Endothelial cell of umbilical vein (primary cell): Measurements from ENCODE around the gene FBXW11. TPM values are rescaled to one million over a fixed set of nuclear protein-coding genes. Genes with fewer than 3 reads are reported as not detected.

Experiments used
- BruUV-seq: library from RNA; stranded (reverse); fragments of 400-500 nt; replicated peaks from 2 replicates; lab custom pipeline; 2021; lab: Mats Ljungman, UMichigan
- CTCF ChIA-PET: fragments of 300-600, 350-600 bp; sonication (Branson Sonifier 250); formaldehyde crosslinking; loops from one replicate; lab custom pipeline; 2021; ENCODE audit warnings: antibody characterized with exemption, inconsistent platforms; lab: Charles Lee
- POLR2A ChIA-PET: fragments of 300-600, 350-600 bp; sonication (Branson Sonifier 250); formaldehyde crosslinking; loops from one replicate; lab custom pipeline; 2021; ENCODE audit warnings: antibody characterized with exemption, inconsistent platforms; lab: Charles Lee
- DNase-seq: peaks from one replicate; pipeline ENCODE4 v3.0.0-alpha.2; 2011; ENCODE audit warnings: low read depth, low spot score
- FAIRE-seq: peaks from 2 replicates; lab custom pipeline; 2011; peaks lifted over from hg19 to GRCh38; lab: Jason Lieb, UNC
- H2AFZ ChIP-seq: 2 replicates; pipeline ENCODE4 v1.6.0; 2012; ENCODE audit warnings: low read depth, low read length, control low read depth, inconsistent platforms
- H3K27ac ChIP-seq: 2 replicates; pipeline ENCODE4 v1.5.1; 2011; ENCODE audit warnings: low read depth, mild to moderate bottlenecking, control low read depth, low read length, moderate library complexity; ENCODE audit not compliant: insufficient read depth
- H3K27me3 ChIP-seq, 2 experiments: 2 replicates each; pipeline versions ENCODE4 v1.6.0 to v1.6.1; 2011; ENCODE audit warnings: low read length in 2 of 2, mixed read lengths in 1 of 2; ENCODE audit not compliant: control insufficient read depth in 2 of 2, insufficient read depth in 2 of 2
- H3K36me3 ChIP-seq, 2 experiments: 2 replicates in 1 of 2; 3 replicates in 1 of 2; pipeline ENCODE4 v1.5.1; 2011; ENCODE audit warnings: low read length in 2 of 2, mild to moderate bottlenecking in 1 of 2, moderate library complexity in 1 of 2; ENCODE audit not compliant: control insufficient read depth in 2 of 2, insufficient read depth in 2 of 2; ENCODE audit errors: extremely low read depth in 1 of 2
- H3K4me1 ChIP-seq: 3 replicates; pipeline ENCODE4 v1.5.1; 2011; ENCODE audit warnings: mild to moderate bottlenecking, low read length; ENCODE audit not compliant: control insufficient read depth, insufficient read depth; ENCODE audit errors: extremely low read depth
- H3K4me2 ChIP-seq: 2 replicates; pipeline ENCODE4 v1.6.1; 2011; ENCODE audit warnings: low read length, control low read depth, mixed read lengths; ENCODE audit not compliant: insufficient read depth
- H3K4me3 ChIP-seq, 3 experiments: fragments of 200-600 bp in 1 of 3; sonication (generic), shearing (Covaris generic) in 1 of 3; replicated peaks in 1 of 3; 2 replicates each; pipeline ENCODE4 v1.5.1; 2011 to 2016; ENCODE audit warnings: control low read depth in 3 of 3, low read length in 3 of 3, mild to moderate bottlenecking in 2 of 3, inconsistent platforms in 1 of 3, low read depth in 1 of 3, moderate library complexity in 1 of 3; ENCODE audit not compliant: insufficient read depth in 1 of 3
- H3K79me2 ChIP-seq: 2 replicates; pipeline ENCODE4 v1.6.0; 2012; ENCODE audit warnings: low read length, inconsistent platforms; ENCODE audit not compliant: control insufficient read depth, insufficient read depth
- H3K9ac ChIP-seq: replicated peaks from 2 replicates; pipeline ENCODE3; 2011; ENCODE audit warnings: low read length, control low read depth; ENCODE audit not compliant: insufficient read depth; ENCODE audit errors: extremely low read depth
- H3K9me1 ChIP-seq: replicated peaks from 3 replicates; pipeline ENCODE4 v1.6.0; 2011; ENCODE audit warnings: mild to moderate bottlenecking, low read length; ENCODE audit not compliant: control insufficient read depth, insufficient read depth; ENCODE audit errors: extremely low read depth
- H3K9me3 ChIP-seq: replicated peaks from 2 replicates; pipeline ENCODE4 v1.5.1; 2012; ENCODE audit warnings: low read length, inconsistent platforms; ENCODE audit not compliant: control insufficient read depth, insufficient read depth
- H4K20me1 ChIP-seq: replicated peaks from 2 replicates; pipeline ENCODE3; 2011; ENCODE audit warnings: mild to moderate bottlenecking, low read length; ENCODE audit not compliant: control insufficient read depth, insufficient read depth; ENCODE audit errors: extremely low read depth
- CTCF ChIP-seq, 2 donors: IDR thresholded peaks; 1 replicate in 1 of 2; 2 replicates in 1 of 2; pipeline ENCODE4 v1.5.1; 2011; ENCODE audit warnings: low read length in 2 of 2, mild to moderate bottlenecking in 2 of 2, moderate library complexity in 2 of 2, control low read depth in 1 of 2, inconsistent platforms in 1 of 2, low read depth in 1 of 2; ENCODE audit not compliant: insufficient read depth in 1 of 2; ENCODE audit errors: extremely low read depth in 1 of 2
- EZH2 ChIP-seq: IDR thresholded peaks from 2 replicates; pipeline ENCODE4 v1.6.1; 2012; ENCODE audit warnings: borderline replicate concordance, low read depth, mild to moderate bottlenecking, moderate library complexity, low read length, inconsistent platforms; ENCODE audit not compliant: severe bottlenecking
- FOS ChIP-seq: IDR thresholded peaks from 2 replicates; pipeline ENCODE4 v1.6.1; 2011; ENCODE audit warnings: mild to moderate bottlenecking, low read length, moderate library complexity, borderline replicate concordance; ENCODE audit not compliant: insufficient read depth
- GATA2 ChIP-seq: IDR thresholded peaks from 2 replicates; pipeline ENCODE4 v1.7.0; 2011; ENCODE audit warnings: low read depth, mild to moderate bottlenecking, moderate library complexity, mixed read lengths, low read length; ENCODE audit not compliant: insufficient read length, insufficient read depth
- JUN ChIP-seq: IDR thresholded peaks from 2 replicates; pipeline ENCODE4 v1.6.1; 2011; ENCODE audit warnings: borderline replicate concordance, low read depth; ENCODE audit not compliant: insufficient read length, insufficient read depth
- MAX ChIP-seq: IDR thresholded peaks from 2 replicates; pipeline ENCODE4 v1.6.1; 2011; ENCODE audit not compliant: insufficient read depth, insufficient read length
- MYC ChIP-seq: IDR thresholded peaks from one replicate; pipeline ENCODE4 v1.6.1; 2011; ENCODE audit warnings: mild to moderate bottlenecking, low read depth, low read length
- POLR2A ChIP-seq: IDR thresholded peaks from 2 replicates; pipeline ENCODE4 v1.6.1; 2012; ENCODE audit warnings: low read depth, mild to moderate bottlenecking, control low read depth, low read length
- POLR2AphosphoS5 ChIP-seq: IDR thresholded peaks from 2 replicates; pipeline ENCODE4 v1.6.1; 2012; ENCODE audit warnings: low read depth, mild to moderate bottlenecking, control low read depth, low read length, moderate library complexity; ENCODE audit not compliant: insufficient read depth
- dilution Hi-C: fragments of 300-500 bp; cut with MboI; formaldehyde crosslinking; loops from one replicate; pipeline ENCODE4 v1.15.0; 2019; ENCODE audit warnings: low sequenced_read_pairs; ENCODE audit not compliant: extremely low pct_ligation_motif_present
- intact Hi-C: fragments of 100-400 bp; cut with micrococcal nuclease; formaldehyde crosslinking; loops from one replicate; pipeline ENCODE4 v1.10.0; 2022
- polyA plus RNA-seq, 4 experiments: library from polyadenylated mRNA; depleted of rRNA in 3 of 4; stranded (reverse) in 3 of 4; unstranded in 1 of 4; fragments of >200 nt; gene quantifications; 2 replicates each; pipeline versions ENCODE4 v1.2.1 to v1.2.3, GENCODE V29; 2011 to 2012; ENCODE audit warnings: missing spikeins in 1 of 4
- total RNA-seq: library from RNA; stranded (reverse); gene quantifications from 2 replicates; pipeline ENCODE4 v1.2.3, GENCODE V29; 2021

The FBXW11 gene
- total and polyA plus RNA-seq, 2 donors (not counting 3 experiments of a cell fraction or from before 2014, with no cell fraction given), result 30.7 to 44.7 TPM

- no peak overlapping the region for H3K9ac ChIP-seq
- H3K79me2 ChIP-seq, result no peaks in the 10 kb centered on the region
- TF ChIP-seq CTCF (IDR thresholded peaks at IDR 0.05; ENCODE audit: extremely low read depth in 1 of 2, insufficient read depth in 1 of 2, low read depth in 1 of 2, low read length in 2 of 2) (no peak), MAX (no peak), GATA2 (no peak), EZH2 (no peak), JUN (no peak), POLR2A (no peak), FOS (no peak), MYC (no peak), POLR2AphosphoS5 (no peak)
- ChIA-PET POLR2A (no interaction called here), CTCF (interaction anchor here (1.9 to 2.8 kb wide), 3 partner anchors 14 to 453 kb away, joined by 5 to 14 read pairs (median 9); partner anchors contain the start of gene FGF18)
- no peak for DNase-seq
- BruUV-seq, result no TSS peak
- H2AFZ ChIP-seq, result no peak overlapping the region
- no peaks in the 10 kb centered on the region for H3K9me3 ChIP-seq
- dilution Hi-C loops, result no loop called here
- peaks cover 13% of the 10 kb centered on the region for H3K4me1 ChIP-seq
- peaks cover 14 to 18% of the 10 kb centered on the region in 2 experiments for H3K36me3 ChIP-seq
- no peaks in the 10 kb centered on the region for H3K9me1 ChIP-seq
- no peak overlapping the region for H3K4me2 ChIP-seq
- intact Hi-C loops, result no loop called here
- H3K27me3 ChIP-seq, result no peaks in the 10 kb centered on the region
- H3K4me3 ChIP-seq, result no peak overlapping the region
- H3K27ac ChIP-seq, result no peak overlapping the region
- FAIRE-seq, result no peak
- H4K20me1 ChIP-seq, result peaks cover 2% of the 10 kb centered on the region
Measured at GRCh38 chr5:171871711-171872110, 134.7 kb downstream of the FBXW11 start.
